Panc1 (cell line): ENCODE results near the gene ING1.

Source experiments
- CTCF ChIP-seq: fragments of 450-650 bp; IDR thresholded peaks from 2 replicates; pipeline ENCODE4 v1.5.1; 2017; ENCODE audit warnings: mild to moderate bottlenecking
- POLR2AphosphoS5 ChIP-seq: IDR thresholded peaks from 2 replicates; pipeline ENCODE4 v1.6.1; 2012; ENCODE audit warnings: mild to moderate bottlenecking, low read depth, low read length, moderate library complexity
- REST ChIP-seq, 2 experiments: IDR thresholded peaks; 2 replicates each; pipeline ENCODE4 v1.6.1; 2011 to 2012; ENCODE audit warnings: low read depth in 2 of 2, control low read depth in 1 of 2, low read length in 1 of 2, mild to moderate bottlenecking in 1 of 2, moderate library complexity in 1 of 2; ENCODE audit not compliant: insufficient read depth in 1 of 2
- TCF7L2 ChIP-seq: IDR thresholded peaks from 2 replicates; pipeline ENCODE4 v1.6.1; 2011; ENCODE audit warnings: mild to moderate bottlenecking, low read depth, low read length, inconsistent platforms

GRCh38 chr13:110771194-110771593 lies 57.7 kb downstream of the ING1 start:
- no peak for TF ChIP-seq CTCF
- no peak for TF ChIP-seq REST (IDR thresholded peaks at IDR 0.05; ENCODE audit: insufficient read depth in 1 of 2, low read depth in 2 of 2, low read length in 1 of 2)
- no peak for TF ChIP-seq POLR2AphosphoS5
- TF ChIP-seq TCF7L2, result no peak
